Neural crest cell (in vitro differentiated cells): ENCODE results near the gene FAM210A. TPM values are rescaled to one million over a fixed set of nuclear protein-coding genes. Genes with fewer than 3 reads are reported as not detected.

Experiments
- DNase-seq: peaks from one replicate; pipeline ENCODE4 v3.0.0; 2021; ENCODE audit warnings: low read depth, mixed read lengths, low spot score
- H3K27ac Mint-ChIP-seq: one replicate; pipeline ENCODE4 v1.8.0; 2021; ENCODE audit warnings: mild to moderate bottlenecking, mixed read lengths; ENCODE audit not compliant: unreplicated experiment
- H3K27me3 Mint-ChIP-seq: 2 replicates; pipeline ENCODE4 v1.8.0; 2021; ENCODE audit warnings: low read depth, mild to moderate bottlenecking, mixed read lengths
- H3K36me3 Mint-ChIP-seq: 2 replicates; pipeline ENCODE4 v1.8.0; 2021; ENCODE audit warnings: low read depth, mild to moderate bottlenecking, mixed read lengths
- H3K4me1 Mint-ChIP-seq: 2 replicates; pipeline ENCODE4 v1.8.0; 2021; ENCODE audit warnings: mixed read lengths
- H3K4me3 Mint-ChIP-seq: one replicate; pipeline ENCODE4 v1.8.0; 2021; ENCODE audit warnings: mild to moderate bottlenecking, mixed read lengths
- H3K9me3 Mint-ChIP-seq: 2 replicates; pipeline ENCODE4 v1.8.0; 2021; ENCODE audit warnings: mixed read lengths
- CTCF ChIP-seq: fragments of 200-600 bp; sonication (generic); conservative IDR thresholded peaks from 2 replicates; pipeline ENCODE4 v1.5.0; 2021; ENCODE audit warnings: antibody characterized with exemption, mild to moderate bottlenecking
- total RNA-seq: library from RNA; stranded (reverse); gene quantifications from 2 replicates; pipeline ENCODE4 v1.2.1, GENCODE V29; 2021

FAM210A gene
- total RNA-seq, 1 donor from 2014 or later: 15.1 TPM

GRCh38 chr18:13643261-13643751 lies 83.1 kb downstream of the FAM210A start:
- no peak for TF ChIP-seq CTCF
- H3K27ac Mint-ChIP-seq: no peak overlapping the region
- DNase-seq: no peak
- no peaks in the 10 kb centered on the region for H3K4me1 Mint-ChIP-seq
- peaks cover 3% of the 10 kb centered on the region for H3K9me3 Mint-ChIP-seq
- H3K36me3 Mint-ChIP-seq: no peaks in the 10 kb centered on the region
- H3K27me3 Mint-ChIP-seq: no peaks in the 10 kb centered on the region
- H3K4me3 Mint-ChIP-seq: no peak overlapping the region

GRCh38 chr18:13642440-13642827 lies 83.9 kb downstream of the FAM210A start:
- H3K9me3 Mint-ChIP-seq: peaks cover 3% of the 10 kb centered on the region
- no peak for DNase-seq
- H3K27me3 Mint-ChIP-seq: no peaks in the 10 kb centered on the region
- H3K27ac Mint-ChIP-seq: no peak overlapping the region
- no peaks in the 10 kb centered on the region for H3K4me1 Mint-ChIP-seq
- H3K36me3 Mint-ChIP-seq: no peaks in the 10 kb centered on the region
- no peak overlapping the region for H3K4me3 Mint-ChIP-seq
- no peak for TF ChIP-seq CTCF

- H3K4me1 Mint-ChIP-seq: no peaks in the 10 kb centered on the region
- no peaks in the 10 kb centered on the region for H3K36me3 Mint-ChIP-seq
- TF ChIP-seq CTCF: no peak
- H3K27me3 Mint-ChIP-seq: no peaks in the 10 kb centered on the region
- H3K27ac Mint-ChIP-seq: no peak overlapping the region
- H3K9me3 Mint-ChIP-seq: peaks cover 3% of the 10 kb centered on the region
- H3K4me3 Mint-ChIP-seq: no peak overlapping the region
- no peak for DNase-seq
Observed at GRCh38 chr18:13641551-13642439, 84.6 kb downstream of the FAM210A start.

- Mint-ChIP-seq H3K4me1 (no peaks in the 10 kb centered on the region), H3K9me3 (peaks cover 3% of the 10 kb centered on the region), H3K27me3 (no peaks in the 10 kb centered on the region), H3K36me3 (no peaks in the 10 kb centered on the region), H3K27ac (no peak overlapping the region), H3K4me3 (no peak overlapping the region)
- no peak for TF ChIP-seq CTCF
- DNase-seq: no peak
Observed at GRCh38 chr18:13640266-13640860, 86.0 kb downstream of the FAM210A start.

- H3K4me3 Mint-ChIP-seq: no peak overlapping the region
- no peak for TF ChIP-seq CTCF
- no peak overlapping the region for H3K27ac Mint-ChIP-seq
- no peaks in the 10 kb centered on the region for H3K36me3 Mint-ChIP-seq
- H3K4me1 Mint-ChIP-seq: no peaks in the 10 kb centered on the region
- no peak for DNase-seq
- H3K9me3 Mint-ChIP-seq: peaks cover 3% of the 10 kb centered on the region
- H3K27me3 Mint-ChIP-seq: no peaks in the 10 kb centered on the region
Observed at GRCh38 chr18:13638719-13639595, 87.4 kb downstream of the FAM210A start.
